ENCODE measurements around the gene PRICKLE3. TPM values are rescaled to one million over a fixed set of nuclear protein-coding genes. Genes with fewer than 3 reads are reported as not detected.
A peak's percentile ranks its signal among the peaks of the same experiment; 100 is the strongest.

Gene PRICKLE3
- total and polyA plus RNA-seq, 12 donors, result 2.8 to 46.8 (median 12.0) TPM

DNA sequence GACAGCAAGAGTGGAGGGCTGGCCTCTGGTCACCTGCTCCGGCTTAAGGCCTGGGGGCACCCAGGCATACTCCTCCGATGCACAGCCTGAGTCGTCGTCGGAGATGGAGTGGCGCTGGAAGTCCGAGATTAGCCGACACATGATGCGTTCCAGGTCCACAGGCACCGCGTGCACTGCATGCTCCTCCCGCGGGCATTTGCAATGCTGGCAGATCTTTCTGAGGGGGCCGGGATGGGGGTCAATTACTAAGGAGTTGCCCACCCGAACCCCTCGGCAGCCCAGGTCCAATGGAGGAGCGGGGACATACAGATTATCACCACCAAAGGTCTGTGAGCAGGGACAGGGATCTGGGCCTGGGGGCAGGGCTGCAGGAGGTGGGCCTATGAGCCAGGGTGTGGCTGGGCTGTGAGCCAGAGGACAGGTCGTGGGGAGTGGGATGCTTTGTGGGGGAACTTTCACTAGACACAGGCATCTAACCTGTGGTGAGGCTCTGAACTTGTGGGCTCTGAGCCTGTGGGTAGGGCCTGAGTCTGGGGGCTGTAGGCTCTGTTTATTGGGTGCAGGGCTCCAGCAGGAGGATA lies 2.4 kb downstream of the PRICKLE3 start:
- H3K27ac ChIP-seq, result peak overlapping the region in 1 of 5 donors; percentile 20
- TF ChIP-seq POLR2A (IDR thresholded peaks at IDR 0.05), result no peak
- TF ChIP-seq, protein P1, sequence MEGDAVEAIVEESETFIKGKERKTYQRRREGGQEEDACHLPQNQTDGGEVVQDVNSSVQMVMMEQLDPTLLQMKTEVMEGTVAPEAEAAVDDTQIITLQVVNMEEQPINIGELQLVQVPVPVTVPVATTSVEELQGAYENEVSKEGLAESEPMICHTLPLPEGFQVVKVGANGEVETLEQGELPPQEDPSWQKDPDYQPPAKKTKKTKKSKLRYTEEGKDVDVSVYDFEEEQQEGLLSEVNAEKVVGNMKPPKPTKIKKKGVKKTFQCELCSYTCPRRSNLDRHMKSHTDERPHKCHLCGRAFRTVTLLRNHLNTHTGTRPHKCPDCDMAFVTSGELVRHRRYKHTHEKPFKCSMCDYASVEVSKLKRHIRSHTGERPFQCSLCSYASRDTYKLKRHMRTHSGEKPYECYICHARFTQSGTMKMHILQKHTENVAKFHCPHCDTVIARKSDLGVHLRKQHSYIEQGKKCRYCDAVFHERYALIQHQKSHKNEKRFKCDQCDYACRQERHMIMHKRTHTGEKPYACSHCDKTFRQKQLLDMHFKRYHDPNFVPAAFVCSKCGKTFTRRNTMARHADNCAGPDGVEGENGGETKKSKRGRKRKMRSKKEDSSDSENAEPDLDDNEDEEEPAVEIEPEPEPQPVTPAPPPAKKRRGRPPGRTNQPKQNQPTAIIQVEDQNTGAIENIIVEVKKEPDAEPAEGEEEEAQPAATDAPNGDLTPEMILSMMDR (IDR thresholded peaks at IDR 0.05), result no peak
- H3K4me3 ChIP-seq, result no peak overlapping the region

GRCh38 chrX:49179358-49179757 lies 6.8 kb downstream of the PRICKLE3 start:
- Histone ChIP-seq H3K4me3 (no peak overlapping the region), H3K36me3 (replicated peaks in 1 of 2) (peaks cover 0 to 12% of the 10 kb centered on the region in 2 donors), H3K27ac (no peak overlapping the region), H3K27me3 (no peaks in the 10 kb centered on the region), H3K9me3 (replicated peaks in 1 of 3) (no peaks in the 10 kb centered on the region), H3K4me1 (replicated peaks in 1 of 2) (peaks cover 0 to 4% of the 10 kb centered on the region in 2 donors)
- DNase-seq, result no peak
- intact Hi-C loops (cut with DNase I), result no loop called here
- 81 to 96% (median 87%) methylated on average over 2 of the region's 2 CpGs for WGBS, 4 donors
- TF ChIP-seq, protein P1 (IDR thresholded peaks at IDR 0.05), result no peak
- no peak for TF ChIP-seq POLR2A (IDR thresholded peaks at IDR 0.05)

More for the DNA sequence above, 2.4 kb downstream of the PRICKLE3 start:
- no peaks in the 10 kb centered on the region for H3K9me3 ChIP-seq (replicated peaks in 1 of 3)
- intact Hi-C loops (cut with DNase I), result no loop called here
- WGBS, 4 donors, result 81 to 83% (median 82%) methylated on average over 17 to 18 of the region's 18 CpGs; no CpG with 5 or more reads in 1 of the 4 donors
- H3K4me1 ChIP-seq (replicated peaks in 1 of 2), result no peaks in the 10 kb centered on the region
- no peaks in the 10 kb centered on the region for H3K36me3 ChIP-seq (replicated peaks in 1 of 2)
- H3K27me3 ChIP-seq, result no peaks in the 10 kb centered on the region
- DNase-seq, result peak in 1 of 7 donors; percentile 17

- TF ChIP-seq, protein P1 (IDR thresholded peaks at IDR 0.05), result no peak
- TF ChIP-seq POLR2A (IDR thresholded peaks at IDR 0.05), result no peak
- Histone ChIP-seq H3K4me3 (no peak overlapping the region), H3K27ac (no peak overlapping the region), H3K4me1 (replicated peaks in 1 of 2) (peaks cover 0 to 5% of the 10 kb centered on the region in 2 donors), H3K27me3 (no peaks in the 10 kb centered on the region), H3K36me3 (replicated peaks in 1 of 2) (peaks cover 0 to 12% of the 10 kb centered on the region in 2 donors), H3K9me3 (replicated peaks in 1 of 3) (no peaks in the 10 kb centered on the region)
- WGBS, 4 donors, result 80 to 91% (median 80%) methylated on average over 1 to 3 of the region's 3 CpGs; no CpG with 5 or more reads in 1 of the 4 donors
- intact Hi-C loops (cut with DNase I), result no loop called here
- DNase-seq, result no peak
Observed at GRCh38 chrX:49178537-49178936, 7.6 kb downstream of the PRICKLE3 start.

- Histone ChIP-seq H3K27ac (peak overlapping the region in 1 of 5 donors; percentile 67), H3K36me3 (replicated peaks in 1 of 2) (peaks cover 0 to 12% of the 10 kb centered on the region in 2 donors), H3K9me3 (replicated peaks in 1 of 3) (no peaks in the 10 kb centered on the region), H3K4me1 (replicated peaks in 1 of 2) (peaks cover 4 to 10% of the 10 kb centered on the region in 2 donors), H3K4me3 (no peak overlapping the region), H3K27me3 (no peaks in the 10 kb centered on the region)
- WGBS, 4 donors, result 87 to 97% (median 96%) methylated on average over 8 to 23 of the region's 23 CpGs; no CpG with 5 or more reads in 1 of the 4 donors
- TF ChIP-seq, protein P1 (IDR thresholded peaks at IDR 0.05), result no peak
- TF ChIP-seq POLR2A (IDR thresholded peaks at IDR 0.05), result no peak
- intact Hi-C loops (cut with DNase I), result no loop called here
- no peak for DNase-seq
Observed at GRCh38 chrX:49177873-49178480, 8.2 kb downstream of the PRICKLE3 start.

All from adrenal gland (tissue), 12 donors.